CD4-positive, CD25-positive, alpha-beta regulatory T cell (primary cell): Measurements from ENCODE around the gene ST3GAL4. TPM values are rescaled to one million over a fixed set of nuclear protein-coding genes. Genes with fewer than 3 reads are reported as not detected.
"Not testable (repeated sequence)": the region's sequence is repeated elsewhere in the genome, so short reads cannot be mapped to it uniquely, and the experiment has no call there.

Experiments
- ATAC-seq, 2 donors: fragments of 150-1000 bp; cut with Tn5 transposase; one replicate each; pipeline ENCODE4 v1.10.0; 2021; ENCODE audit warnings: low read depth in 2 of 2, moderate number of reproducible peaks in 2 of 2, moderate library complexity in 1 of 2
- DNase-seq, 3 donors: peaks; one replicate each; pipeline versions ENCODE4 v3.0.0 to v3.0.0-alpha.2; 2012 to 2022; ENCODE audit warnings: mixed read lengths in 1 of 3
- H3K27ac ChIP-seq: one replicate; pipeline ENCODE4 v1.7.0; 2013; ENCODE audit warnings: mild to moderate bottlenecking, low read length; ENCODE audit not compliant: insufficient read depth, poor library complexity, severe bottlenecking
- H3K27me3 ChIP-seq: one replicate; pipeline ENCODE4 v1.7.0; 2013; ENCODE audit warnings: low read length; ENCODE audit not compliant: control insufficient read depth, insufficient read depth
- H3K36me3 ChIP-seq: one replicate; pipeline ENCODE4 v1.7.0; 2013; ENCODE audit warnings: mild to moderate bottlenecking, low read length, moderate library complexity; ENCODE audit not compliant: control insufficient read depth, insufficient read depth
- H3K4me1 ChIP-seq: 2 replicates; pipeline ENCODE4 v1.7.0; 2013; ENCODE audit warnings: mild to moderate bottlenecking, low read length; ENCODE audit not compliant: insufficient read depth, control insufficient read depth, poor library complexity, severe bottlenecking
- H3K4me3 ChIP-seq: one replicate; pipeline ENCODE4 v1.7.0; 2013; ENCODE audit warnings: low read depth, mild to moderate bottlenecking, low read length, moderate library complexity
- H3K9me3 ChIP-seq, 2 experiments: 1 replicate in 1 of 2; 2 replicates in 1 of 2; pipeline ENCODE4 v1.7.0; 2013; ENCODE audit warnings: low read length in 2 of 2, mild to moderate bottlenecking in 1 of 2, moderate library complexity in 1 of 2; ENCODE audit not compliant: control insufficient read depth in 2 of 2
- H3K27ac Mint-ChIP-seq, 3 donors: one replicate each; pipeline ENCODE4 v1.8.0; 2020 to 2022; ENCODE audit warnings: mild to moderate bottlenecking in 3 of 3, mixed read lengths in 3 of 3, moderate library complexity in 2 of 3
- H3K27me3 Mint-ChIP-seq: one replicate; pipeline ENCODE4 v1.8.0; 2022; ENCODE audit warnings: mild to moderate bottlenecking, mixed read lengths
- H3K36me3 Mint-ChIP-seq: one replicate; pipeline ENCODE4 v1.8.0; 2020; ENCODE audit warnings: mixed read lengths
- H3K4me1 Mint-ChIP-seq, 4 donors: one replicate each; pipeline ENCODE4 v1.8.0; 2020 to 2022; ENCODE audit warnings: mixed read lengths in 4 of 4, mild to moderate bottlenecking in 1 of 4
- H3K4me3 Mint-ChIP-seq, 4 donors: one replicate each; pipeline ENCODE4 v1.8.0; 2020 to 2022; ENCODE audit warnings: mild to moderate bottlenecking in 4 of 4, mixed read lengths in 4 of 4, moderate library complexity in 3 of 4
- H3K9me3 Mint-ChIP-seq, 7 donors: one replicate each; pipeline ENCODE4 v1.8.0; 2020 to 2022; ENCODE audit warnings: mixed read lengths in 7 of 7, mild to moderate bottlenecking in 3 of 7, moderate library complexity in 2 of 7
- polyA plus RNA-seq, 4 donors: library from polyadenylated mRNA; unstranded; fragments of 300-500 nt; fragmentation: Illumina TruSeq; gene quantifications; one replicate each; pipeline ENCODE4 v1.2.3, GENCODE V29; 2021
- total RNA-seq: library from RNA; stranded (reverse); gene quantifications from one replicate; pipeline ENCODE4 v1.2.3, GENCODE V29; 2022

Gene ST3GAL4
- total and polyA plus RNA-seq, 5 donors from 2014 or later = 1.4 to 4.7 (median 2.4) TPM

- no peak for DNase-seq
- Histone ChIP-seq H3K4me3 (no peak overlapping the region), H3K27ac (no peak overlapping the region), H3K4me1 (no peaks in the 10 kb centered on the region), H3K27me3 (no peaks in the 10 kb centered on the region), H3K36me3 (no peaks in the 10 kb centered on the region), H3K9me3 (no peaks in the 10 kb centered on the region)
- no peak for ATAC-seq
- no peak overlapping the region for H3K4me3 Mint-ChIP-seq
- no peaks in the 10 kb centered on the region for H3K36me3 Mint-ChIP-seq
- H3K27ac Mint-ChIP-seq = no peak overlapping the region
- H3K4me1 Mint-ChIP-seq = no peaks in the 10 kb centered on the region
- no peaks in the 10 kb centered on the region for H3K9me3 Mint-ChIP-seq
- H3K27me3 Mint-ChIP-seq = no peaks in the 10 kb centered on the region
Observed at GRCh38 chr11:126363706-126364248, 8.3 kb downstream of the ST3GAL4 start.

GRCh38 chr11:126364735-126365134 is 9.2 kb downstream of the ST3GAL4 start:
- H3K4me1 Mint-ChIP-seq, H3K36me3 ChIP-seq, H3K4me3 ChIP-seq, H3K27ac Mint-ChIP-seq, ATAC-seq, DNase-seq, H3K9me3 ChIP-seq, H3K36me3 Mint-ChIP-seq, H3K9me3 Mint-ChIP-seq, H3K27me3 ChIP-seq, H3K4me1 ChIP-seq, H3K27me3 Mint-ChIP-seq, H3K27ac ChIP-seq, H3K4me3 Mint-ChIP-seq: not testable (repeated sequence)

- H3K4me3 ChIP-seq, H3K4me1 ChIP-seq, H3K27ac Mint-ChIP-seq, H3K36me3 ChIP-seq, H3K4me3 Mint-ChIP-seq, ATAC-seq, H3K27ac ChIP-seq, H3K4me1 Mint-ChIP-seq, H3K9me3 Mint-ChIP-seq, H3K36me3 Mint-ChIP-seq, DNase-seq, H3K27me3 Mint-ChIP-seq, H3K9me3 ChIP-seq, H3K27me3 ChIP-seq: not testable (repeated sequence)
Observed at GRCh38 chr11:126365508-126365907, 10.0 kb downstream of the ST3GAL4 start.

- H3K4me3 ChIP-seq = no peak overlapping the region
- H3K27me3 ChIP-seq = no peaks in the 10 kb centered on the region
- H3K27ac Mint-ChIP-seq = no peak overlapping the region
- H3K27me3 Mint-ChIP-seq = no peaks in the 10 kb centered on the region
- no peak for DNase-seq
- no peak overlapping the region for H3K4me3 Mint-ChIP-seq
- no peaks in the 10 kb centered on the region for H3K36me3 ChIP-seq
- no peaks in the 10 kb centered on the region for H3K4me1 Mint-ChIP-seq
- H3K9me3 ChIP-seq = no peaks in the 10 kb centered on the region
- H3K9me3 Mint-ChIP-seq = no peaks in the 10 kb centered on the region
- H3K4me1 ChIP-seq = no peaks in the 10 kb centered on the region
- no peak for ATAC-seq
- no peaks in the 10 kb centered on the region for H3K36me3 Mint-ChIP-seq
- no peak overlapping the region for H3K27ac ChIP-seq
Observed at GRCh38 chr11:126366064-126366822, 10.8 kb downstream of the ST3GAL4 start.

- H3K27me3 ChIP-seq, H3K4me3 ChIP-seq, ATAC-seq, H3K9me3 Mint-ChIP-seq, DNase-seq, H3K4me1 ChIP-seq, H3K36me3 Mint-ChIP-seq, H3K4me1 Mint-ChIP-seq, H3K27ac Mint-ChIP-seq, H3K9me3 ChIP-seq, H3K27ac ChIP-seq, H3K36me3 ChIP-seq, H3K27me3 Mint-ChIP-seq: not testable (repeated sequence)
- peak overlapping the region in 1 of 4 donors; percentile 86 for H3K4me3 Mint-ChIP-seq
Observed at GRCh38 chr11:126366823-126367654, 11.6 kb downstream of the ST3GAL4 start.

- not testable (repeated sequence) for H3K36me3 ChIP-seq, H3K9me3 ChIP-seq, H3K9me3 Mint-ChIP-seq, ATAC-seq, H3K27ac ChIP-seq, H3K4me3 ChIP-seq, H3K4me1 ChIP-seq, H3K4me3 Mint-ChIP-seq, H3K27me3 ChIP-seq, DNase-seq, H3K27me3 Mint-ChIP-seq, H3K36me3 Mint-ChIP-seq, H3K27ac Mint-ChIP-seq, H3K4me1 Mint-ChIP-seq
Observed at GRCh38 chr11:126367806-126368205, 12.3 kb downstream of the ST3GAL4 start.

- not testable (repeated sequence) for H3K4me3 ChIP-seq, H3K4me1 Mint-ChIP-seq, H3K27ac ChIP-seq, DNase-seq, H3K4me3 Mint-ChIP-seq, H3K9me3 Mint-ChIP-seq, H3K9me3 ChIP-seq, H3K27ac Mint-ChIP-seq, H3K4me1 ChIP-seq, H3K27me3 ChIP-seq, ATAC-seq, H3K27me3 Mint-ChIP-seq, H3K36me3 Mint-ChIP-seq, H3K36me3 ChIP-seq
Observed at GRCh38 chr11:126368336-126369119, 13.0 kb downstream of the ST3GAL4 start.
